GM12891 (cell line): ENCODE results near the gene PPP1CA.

ENCODE experiments used
- POLR2A ChIP-seq: IDR thresholded peaks from 2 replicates; pipeline ENCODE4 v1.6.1; 2011; ENCODE audit warnings: low read depth, low read length, control low read depth
- POLR2AphosphoS5 ChIP-seq: IDR thresholded peaks from 2 replicates; pipeline ENCODE4 v1.6.1; 2011; ENCODE audit warnings: low read depth, low read length, control low read depth
- TAF1 ChIP-seq: IDR thresholded peaks from 2 replicates; pipeline ENCODE4 v1.6.1; 2011; ENCODE audit warnings: low read depth, low read length, control low read depth

- no peak for TF ChIP-seq POLR2A
- no peak for TF ChIP-seq TAF1
- TF ChIP-seq POLR2AphosphoS5: no peak
These were observed 8.2 kb upstream of the PPP1CA start for GRCh38 chr11:67409781-67410368.
